A673 (cell line): ENCODE measurements around the gene PREX1.

Source experiments
- CTCF ChIP-seq: fragments of 300-800, 200-600 bp; sonication (generic); conservative IDR thresholded peaks from 2 replicates; pipeline ENCODE4 v1.5.1; 2017; ENCODE audit warnings: low read depth, mild to moderate bottlenecking, antibody characterized with exemption, low read length, moderate library complexity, mixed read lengths
- EZH2 ChIP-seq: fragments of 200-600 bp; sonication (generic); IDR thresholded peaks from 2 replicates; pipeline ENCODE4 v1.6.1; 2017; ENCODE audit warnings: borderline replicate concordance, low read depth, mild to moderate bottlenecking, mixed read lengths, antibody characterized with exemption, low read length; ENCODE audit not compliant: poor library complexity, severe bottlenecking

- TF ChIP-seq CTCF, result no peak
- no peak for TF ChIP-seq EZH2
Observed at GRCh38 chr20:48608756-48609155, 219.0 kb downstream of the PREX1 start.
